8988T (cell line): ENCODE data around the gene STX1B.
"Not testable (repeated sequence)": the region's sequence is repeated elsewhere in the genome, so short reads cannot be mapped to it uniquely, and the experiment has no call there.

Experiments
- DNase-seq: peaks from one replicate; pipeline ENCODE4 v3.0.0; 2011

Gene STX1B

DNA sequence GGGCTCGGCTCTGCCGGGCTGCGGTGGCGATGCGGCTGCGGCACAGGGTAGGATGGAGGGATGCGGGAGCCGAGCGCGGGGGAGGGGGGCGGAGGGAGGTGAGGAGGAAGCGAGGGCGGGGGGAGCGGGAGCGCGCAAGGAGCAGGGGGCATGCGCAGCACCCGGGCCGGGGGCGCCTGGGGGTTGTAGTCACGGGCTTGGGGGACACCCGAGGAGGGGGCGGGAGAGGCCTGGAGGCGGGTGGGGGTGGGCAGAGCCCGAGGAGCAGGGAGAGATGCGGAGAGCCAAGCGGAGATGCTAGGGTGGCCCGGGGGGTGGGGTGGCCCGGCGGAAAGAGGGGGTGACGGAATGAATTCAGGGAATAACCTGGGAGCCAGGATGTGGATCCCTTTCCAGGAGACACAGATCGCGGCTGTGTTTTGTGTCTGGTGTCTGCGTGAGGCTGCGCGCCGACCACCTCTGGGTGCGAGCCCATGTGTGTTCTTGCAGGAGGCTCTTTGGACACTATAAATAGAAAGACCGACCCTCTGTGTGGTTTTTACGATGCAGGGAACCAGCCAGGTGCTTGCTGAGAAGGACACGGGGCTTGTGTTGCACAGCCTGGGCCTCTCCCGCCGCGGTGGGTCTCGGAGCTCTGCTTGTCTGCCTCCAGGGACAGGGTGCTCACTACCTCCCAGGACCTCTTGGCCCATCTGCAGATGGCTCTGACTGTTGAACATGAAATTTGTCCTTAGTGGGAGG lies at the start of gene STX1B:
STX1B (minus strand) TSS at position 54 of the 741 bp plus-strand sequence. CDS start 242 bp downstream, outside the sequence.
- no peak for DNase-seq

DNA sequence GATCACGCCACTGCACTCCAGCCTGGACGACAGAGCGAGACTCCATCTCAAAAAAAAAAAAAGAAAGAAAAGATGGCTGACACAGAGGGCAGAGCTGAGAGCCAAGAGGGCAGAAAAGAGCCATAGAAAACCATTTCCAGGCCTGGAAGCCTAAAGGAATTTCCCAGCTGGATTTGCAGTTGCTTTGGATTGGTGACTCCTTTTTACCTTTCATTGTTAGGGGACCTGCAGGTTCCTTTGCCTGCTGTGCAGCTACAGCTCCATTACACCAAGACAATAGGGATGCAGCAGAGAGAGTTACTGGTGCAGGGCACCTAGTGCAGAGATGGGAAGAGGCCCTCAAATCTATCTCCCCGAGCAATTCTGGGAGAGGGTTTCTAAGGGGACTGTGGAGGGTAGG lies 45.2 kb upstream of the STX1B start:
- no peak for DNase-seq

DNA sequence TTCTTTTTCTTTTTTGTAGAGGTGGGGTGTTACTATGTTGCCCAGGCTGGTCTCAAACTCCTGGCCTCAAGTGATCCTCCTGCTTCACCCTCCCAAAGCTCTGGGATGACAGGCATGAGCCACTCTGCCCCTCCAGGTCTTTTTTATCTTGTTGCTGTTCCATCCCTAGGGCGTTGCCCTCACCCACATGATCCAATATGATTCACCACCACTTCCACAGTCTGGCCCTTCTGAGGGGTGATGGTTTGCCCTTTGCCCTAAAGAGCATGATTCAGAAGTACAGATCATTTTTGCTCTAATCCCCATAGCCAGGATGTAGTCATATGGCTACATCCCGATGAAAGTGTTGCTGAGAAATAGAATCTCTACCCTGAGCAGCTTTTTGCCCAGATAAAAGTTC lies 41.7 kb upstream of the STX1B start:
- DNase-seq, result no peak

DNA sequence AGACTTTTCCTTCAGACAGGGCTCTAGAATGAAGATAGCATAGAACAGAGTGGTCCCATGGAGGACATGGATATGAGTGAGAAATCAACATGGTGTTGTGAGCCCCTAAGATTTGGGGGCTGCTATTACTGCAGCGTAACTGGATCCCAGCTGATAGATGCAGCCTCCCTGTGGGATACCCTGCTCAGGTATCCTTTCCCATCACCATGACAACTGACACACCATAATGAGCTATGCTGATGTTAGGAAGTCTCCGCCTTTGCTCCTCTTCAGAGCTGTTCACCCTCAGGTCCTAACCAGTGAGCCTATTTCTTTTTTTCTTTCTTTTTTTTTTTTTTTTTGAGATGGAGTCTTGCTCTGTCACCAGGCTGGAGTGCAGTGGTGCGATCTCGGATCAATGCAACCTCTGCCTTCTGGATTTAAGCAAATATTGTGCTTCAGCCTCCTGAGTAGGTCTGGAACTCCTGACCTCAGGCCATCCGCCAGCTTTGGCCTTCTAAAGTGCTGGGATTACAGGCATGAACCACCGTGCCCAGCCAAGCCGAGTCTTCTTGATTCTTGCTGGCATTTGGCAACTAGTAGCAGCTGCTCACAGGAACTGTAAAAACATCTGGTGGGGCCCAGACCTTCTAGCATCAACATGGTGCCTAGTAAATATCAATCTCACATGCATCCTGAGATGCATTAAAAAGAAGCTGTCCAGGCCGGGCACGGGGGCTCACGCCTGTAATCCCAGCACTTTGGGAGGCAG lies 40.0 kb upstream of the STX1B start:
- DNase-seq, result no peak

DNA sequence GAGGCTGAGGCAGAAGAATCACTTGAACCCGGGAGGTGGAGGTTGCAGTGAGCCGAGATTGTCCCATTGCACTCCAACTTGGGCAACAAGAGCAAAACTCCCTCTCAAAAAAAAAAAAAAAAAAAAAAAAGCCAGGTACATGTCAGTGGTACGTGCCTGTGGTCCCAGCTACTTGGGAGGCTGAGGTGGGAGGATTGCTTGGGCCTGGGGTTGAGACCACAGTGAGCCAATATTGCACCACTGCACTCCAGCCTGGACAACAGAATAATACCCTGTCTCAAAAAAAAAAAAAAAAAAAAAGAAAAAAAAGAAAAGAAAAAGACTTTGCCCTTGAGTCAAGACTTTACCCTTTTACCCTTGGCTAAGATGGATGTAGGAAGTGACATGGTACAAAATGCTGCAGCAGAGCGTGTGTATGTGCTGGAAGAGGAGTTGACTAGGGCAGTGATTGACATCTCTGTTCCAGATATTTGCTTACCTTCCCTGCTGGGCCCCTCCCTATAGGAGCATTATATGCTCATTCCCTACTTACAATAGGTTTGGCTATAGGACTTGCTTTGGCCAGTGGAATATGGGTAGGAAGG lies 33.6 kb upstream of the STX1B start:
- DNase-seq, result no peak

DNA sequence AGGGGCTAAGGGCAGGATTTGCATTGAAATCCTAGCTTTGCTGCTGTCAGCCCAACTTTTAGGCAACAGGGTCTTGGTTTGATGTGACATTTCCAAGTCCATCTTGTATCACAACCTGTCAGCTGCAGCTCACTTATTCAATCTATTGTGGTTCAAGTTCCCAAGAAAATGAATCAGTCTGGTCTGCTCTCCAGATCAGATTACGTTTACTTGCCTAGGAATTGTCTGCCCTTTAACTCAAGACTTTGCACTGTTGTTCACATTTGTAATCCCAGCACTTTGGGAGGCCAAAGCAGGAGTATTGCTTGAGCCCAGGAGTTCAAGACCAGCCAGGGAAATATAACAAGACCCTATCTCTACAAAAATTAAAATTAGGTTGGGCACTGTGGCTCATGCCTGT lies 32.9 kb upstream of the STX1B start:
- no peak for DNase-seq

DNA sequence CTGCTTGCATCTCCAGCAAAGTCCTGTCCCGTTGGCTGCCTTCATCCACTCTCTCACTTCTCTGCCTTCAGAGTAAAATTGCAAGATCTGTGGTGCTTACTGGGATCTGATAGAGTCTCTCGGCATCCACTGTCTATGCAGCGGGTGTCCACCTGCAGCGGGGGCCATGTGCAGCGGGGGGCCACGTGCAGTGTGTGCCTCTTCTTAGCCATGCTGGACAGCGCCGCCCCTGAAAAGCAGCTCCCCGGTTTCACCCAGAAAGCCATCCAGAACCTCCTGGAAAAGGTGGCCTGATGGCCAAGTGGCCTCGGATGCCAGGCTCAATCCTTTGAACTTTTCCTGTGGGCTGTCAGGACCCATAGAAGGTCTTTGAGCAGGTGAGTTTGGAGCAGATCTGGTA lies 32.4 kb upstream of the STX1B start:
- DNase-seq, result no peak

DNA sequence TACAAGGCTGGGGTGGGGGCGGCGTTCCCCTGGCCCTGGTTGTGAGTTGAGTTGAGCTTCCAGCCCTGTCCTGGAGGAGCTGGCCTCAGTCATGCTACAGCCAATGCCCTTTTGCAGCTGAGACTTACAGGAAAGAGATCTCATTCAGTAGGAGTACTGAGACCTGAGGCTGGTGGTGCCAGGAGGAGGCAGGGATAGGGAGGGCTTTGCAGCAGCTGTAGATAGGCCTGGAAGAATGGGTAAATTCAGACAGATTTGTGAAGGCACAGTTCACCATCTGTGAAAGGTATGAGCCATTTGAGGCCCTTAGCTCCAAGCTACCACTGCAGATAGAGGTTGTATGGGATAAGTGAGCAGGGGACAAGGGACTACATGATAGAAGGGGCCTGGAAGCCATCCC lies 28.6 kb upstream of the STX1B start:
- no peak for DNase-seq

DNA sequence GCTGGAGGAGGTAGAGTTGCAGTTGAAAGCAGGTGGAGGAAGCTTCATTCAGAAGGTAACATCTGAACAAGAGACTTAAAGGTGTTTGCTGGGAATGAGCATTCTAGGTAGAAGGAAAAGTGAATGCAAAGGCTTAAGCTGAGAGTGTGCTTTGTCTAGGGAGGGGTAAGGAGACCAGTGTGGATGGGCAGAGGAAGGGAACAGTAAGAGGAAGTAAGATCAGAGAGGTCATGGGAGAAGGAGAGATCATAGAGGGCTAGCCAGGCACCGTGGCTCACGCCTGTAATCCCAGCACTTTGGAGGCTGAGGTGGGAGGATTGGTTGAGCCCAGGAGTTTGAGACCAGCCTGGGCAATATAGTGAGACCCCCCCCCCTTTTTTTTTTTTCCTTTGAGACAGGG lies 26.3 kb upstream of the STX1B start:
- no peak for DNase-seq

DNA sequence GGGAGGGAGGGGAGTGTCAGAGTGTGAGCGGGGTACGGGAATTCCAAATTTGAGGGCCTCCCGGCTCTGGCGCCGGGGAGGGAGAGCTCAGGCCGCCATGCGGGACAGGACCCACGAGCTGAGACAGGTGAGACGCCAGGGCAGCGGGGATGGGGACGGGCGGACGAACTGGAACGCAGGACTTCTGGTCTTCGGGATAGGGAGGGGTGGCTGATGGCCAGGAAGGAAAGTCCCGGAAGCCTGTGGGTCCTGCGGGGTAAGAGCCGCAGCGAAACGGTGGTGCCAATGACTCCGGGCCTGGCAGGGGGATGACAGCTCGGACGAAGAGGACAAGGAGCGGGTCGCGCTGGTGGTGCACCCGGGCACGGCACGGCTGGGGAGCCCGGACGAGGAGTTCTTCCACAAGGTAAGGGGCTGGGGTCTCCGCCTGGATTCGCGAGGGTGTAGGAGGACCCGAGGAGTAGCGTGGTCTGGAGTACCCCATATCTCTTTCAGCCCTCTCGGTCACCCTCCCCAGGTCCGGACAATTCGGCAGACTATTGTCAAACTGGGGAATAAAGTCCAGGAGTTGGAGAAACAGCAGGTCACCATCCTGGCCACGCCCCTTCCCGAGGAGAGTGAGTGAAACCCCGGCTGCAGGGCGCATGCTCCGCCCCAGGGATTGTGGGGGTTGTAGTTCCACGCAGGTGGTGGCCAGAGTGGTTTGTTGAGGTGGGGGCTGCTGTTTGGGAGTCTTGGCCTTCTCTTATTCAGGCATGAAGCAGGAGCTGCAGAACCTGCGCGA lies 23.5 kb upstream of the STX1B start:
- peak; percentile 92 for DNase-seq

DNA sequence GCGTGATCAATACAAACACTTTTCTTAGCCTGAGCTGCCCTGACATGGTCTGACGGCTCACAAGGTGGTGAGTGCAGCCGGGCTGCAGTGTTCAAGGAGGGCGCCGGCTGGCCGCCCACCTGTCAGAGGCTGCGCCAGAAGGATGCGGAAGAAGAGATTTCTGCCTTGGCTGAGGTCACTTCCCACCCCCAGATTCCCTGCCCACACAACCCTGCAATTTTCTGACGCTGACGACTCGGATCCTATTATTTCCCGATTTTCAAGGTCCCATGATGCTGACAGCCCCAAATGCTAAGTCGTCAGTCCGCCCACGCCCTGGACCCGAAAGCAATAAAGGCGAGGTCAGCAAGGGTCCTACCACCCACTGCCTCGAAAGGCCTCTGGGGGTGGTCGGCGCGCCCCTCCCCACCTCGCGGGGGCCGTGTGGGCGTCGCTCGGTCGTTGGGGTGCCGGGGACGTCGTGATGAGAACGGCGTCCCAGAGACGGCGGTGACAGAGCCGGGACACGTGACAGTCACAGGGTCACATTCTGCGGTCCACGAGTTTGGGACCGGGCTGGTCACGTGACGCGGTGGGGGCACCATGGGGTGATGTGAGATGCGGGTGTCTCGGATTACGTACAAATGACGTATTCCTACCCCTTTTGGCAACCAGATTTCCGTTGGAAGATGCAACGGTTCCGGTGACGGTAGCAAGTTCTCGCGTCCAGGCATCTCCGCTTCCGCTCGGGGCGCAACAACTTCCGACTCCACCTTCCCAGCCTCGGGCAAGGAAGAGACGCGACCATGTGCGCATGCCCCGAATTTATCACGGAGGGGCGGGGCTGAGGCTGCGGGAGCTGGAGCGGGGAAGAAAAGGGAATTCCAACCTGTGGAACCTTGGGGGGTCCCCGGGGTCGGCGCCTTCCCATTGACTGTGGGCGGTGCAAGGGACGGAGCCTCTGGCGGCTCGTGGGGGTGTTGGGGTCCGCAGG lies 22.6 kb upstream of the STX1B start, which contains the start of gene STX4:
STX4 (plus strand) TSS at position 823 of the 973 bp plus-strand sequence. CDS start 248 bp downstream, outside the sequence.
- DNase-seq, result peak; percentile 68

DNA sequence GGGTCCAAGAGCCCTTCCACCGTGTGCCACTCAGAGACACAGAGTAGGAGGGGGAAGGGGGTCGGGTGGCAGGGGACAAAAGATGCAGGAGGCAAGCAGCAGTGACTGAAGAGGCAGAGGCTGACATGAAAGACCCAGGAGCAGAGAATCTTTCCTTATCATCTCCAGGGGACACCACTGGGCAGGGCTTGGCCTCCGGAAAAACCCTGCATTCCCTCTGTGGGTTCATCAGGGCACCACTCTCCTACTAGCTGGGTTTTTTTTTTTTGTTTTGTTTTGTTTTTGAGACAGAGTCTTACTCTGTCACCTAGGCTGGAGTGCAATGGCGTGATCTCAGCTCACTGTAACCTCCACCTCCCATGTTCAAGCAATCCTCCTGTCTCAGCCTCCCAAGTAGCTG lies 20.8 kb upstream of the STX1B start:
- DNase-seq, result no peak

DNA sequence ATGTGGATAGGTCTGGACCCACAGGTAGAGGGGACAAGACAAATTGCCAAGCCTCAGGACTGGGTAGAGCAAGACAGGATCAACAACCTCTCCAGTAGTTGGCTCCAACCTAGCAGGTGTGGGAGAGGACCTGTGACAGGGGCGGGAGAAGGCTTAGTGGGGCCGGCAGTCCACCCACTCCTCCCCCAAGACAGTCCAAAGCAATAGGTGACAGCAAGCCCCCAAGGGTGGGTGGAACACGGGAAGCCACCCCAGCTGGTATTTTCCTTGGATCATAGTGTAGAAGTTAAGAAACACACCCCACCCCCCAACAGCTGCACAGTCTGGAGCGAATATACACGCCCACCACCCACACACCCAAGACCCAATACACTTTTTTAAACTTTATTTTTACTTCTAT lies 18.8 kb upstream of the STX1B start:
- no peak for DNase-seq

DNA sequence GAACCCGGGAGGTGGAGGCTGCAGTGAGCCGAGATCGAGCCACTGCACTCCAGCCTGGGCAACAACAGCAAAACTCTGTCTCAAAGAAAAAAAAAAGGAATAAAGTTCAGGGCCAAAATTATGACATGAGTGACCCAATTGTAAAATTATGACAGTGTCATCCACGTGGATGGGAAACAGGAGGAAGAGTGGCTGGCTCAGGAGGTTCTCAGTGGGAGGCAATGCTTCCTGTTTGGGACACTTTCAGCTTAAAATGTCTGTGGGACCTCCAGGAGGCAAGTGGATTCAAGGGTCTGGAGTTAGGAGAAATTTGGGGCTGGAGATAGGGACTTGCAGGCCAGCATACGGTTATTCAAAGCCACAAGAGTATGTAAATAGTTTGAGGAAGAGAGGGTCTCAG lies 14.9 kb upstream of the STX1B start:
- no peak for DNase-seq

DNA sequence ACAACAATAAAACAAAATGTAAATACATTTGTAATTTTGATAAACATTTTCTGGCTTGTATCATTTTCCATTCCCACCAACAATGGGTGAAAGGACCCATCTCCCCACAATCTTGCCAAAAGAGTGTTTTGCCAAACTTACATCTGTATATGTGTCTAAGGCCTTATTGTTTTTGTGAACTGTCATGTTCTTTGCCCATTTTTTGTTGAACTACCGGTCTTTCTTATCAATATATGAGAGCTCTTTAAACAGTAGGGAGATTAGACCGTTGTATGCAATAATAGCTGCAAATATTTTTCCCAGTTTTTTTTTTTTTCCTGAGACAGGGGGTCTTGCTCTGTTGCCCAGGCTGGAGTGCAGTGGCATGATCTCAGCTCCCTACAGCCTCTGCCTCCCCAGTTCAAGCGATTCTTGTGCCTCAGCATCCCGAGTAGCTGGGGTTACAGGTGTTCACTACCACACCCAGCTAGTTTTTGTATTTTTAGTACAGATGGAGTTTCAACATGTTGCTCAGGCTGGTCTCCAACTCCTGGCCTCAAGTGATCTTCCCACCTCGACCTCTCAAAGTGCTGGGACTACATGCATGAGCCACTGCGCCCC lies 13.3 kb upstream of the STX1B start:
- no peak for DNase-seq

DNA sequence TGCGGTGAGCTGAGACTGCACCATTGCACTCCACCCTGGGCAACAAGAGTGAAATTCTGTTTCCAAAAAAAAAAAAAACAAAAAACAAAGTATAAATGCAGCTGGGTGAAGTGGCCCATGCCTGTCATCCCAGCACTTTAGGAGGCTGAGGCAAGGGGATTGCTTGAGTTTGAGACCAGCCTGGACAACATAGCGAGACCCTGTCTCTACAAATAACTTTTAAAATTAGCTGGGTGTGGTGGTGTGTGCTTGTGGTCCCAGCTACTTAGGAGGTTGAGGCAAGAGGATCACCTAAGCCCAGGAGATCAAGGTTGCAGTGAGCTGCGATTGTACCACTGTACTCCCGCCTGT lies 12.8 kb upstream of the STX1B start:
- DNase-seq, result no peak

DNA sequence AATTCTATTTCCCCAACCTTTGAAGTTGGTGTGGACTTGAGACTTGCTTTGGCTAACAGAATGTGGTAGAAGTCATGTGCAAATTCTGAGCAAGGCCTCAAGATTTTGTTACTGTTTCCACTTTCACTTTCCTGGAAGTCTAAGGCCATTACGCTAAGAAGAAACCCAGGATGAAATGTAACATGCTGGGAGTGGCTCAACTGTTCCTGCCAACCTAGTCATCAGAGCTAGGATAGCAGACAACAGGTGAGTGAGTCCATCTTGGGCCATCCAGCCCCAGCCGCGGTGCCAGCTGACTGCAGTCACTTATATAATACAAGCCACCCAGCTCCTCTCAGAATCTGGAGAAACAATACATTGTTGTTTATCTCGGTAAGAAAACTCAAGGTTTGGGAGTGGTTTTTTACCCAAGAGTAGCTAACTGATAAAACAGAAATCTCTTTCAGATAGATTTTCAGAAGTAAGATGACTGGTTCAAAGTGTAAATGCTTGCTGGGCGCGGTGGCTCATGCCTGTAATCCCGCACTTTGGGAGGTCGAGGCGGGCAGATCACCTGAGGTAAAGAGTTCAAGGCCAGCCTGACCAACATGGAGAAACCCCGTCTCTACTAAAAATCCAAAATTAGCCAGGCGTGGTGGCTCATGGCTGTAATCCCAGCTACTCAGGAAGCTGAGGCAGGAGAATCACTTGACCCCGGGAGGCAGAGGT lies 12.3 kb upstream of the STX1B start:
- DNase-seq, result no peak

DNA sequence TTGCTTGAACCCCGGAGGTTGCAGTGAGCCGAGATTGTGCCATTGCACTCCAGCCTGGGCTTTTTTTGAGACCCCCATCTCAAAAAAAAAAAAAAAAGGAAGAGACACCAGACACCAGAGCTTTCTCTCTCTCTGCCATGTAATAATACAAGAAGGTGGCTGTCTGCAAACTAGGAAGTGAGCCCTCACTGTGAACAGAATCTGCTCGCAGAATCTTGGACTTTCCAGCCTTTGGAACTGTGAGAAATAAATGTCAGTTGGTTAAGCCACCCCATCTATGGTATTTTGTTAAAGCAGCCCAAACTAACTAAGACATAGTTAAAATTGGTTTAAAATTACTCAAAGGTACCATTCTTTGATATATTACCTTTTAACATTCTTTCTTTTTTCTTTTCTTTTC lies 10.1 kb upstream of the STX1B start:
- DNase-seq, result no peak

DNA sequence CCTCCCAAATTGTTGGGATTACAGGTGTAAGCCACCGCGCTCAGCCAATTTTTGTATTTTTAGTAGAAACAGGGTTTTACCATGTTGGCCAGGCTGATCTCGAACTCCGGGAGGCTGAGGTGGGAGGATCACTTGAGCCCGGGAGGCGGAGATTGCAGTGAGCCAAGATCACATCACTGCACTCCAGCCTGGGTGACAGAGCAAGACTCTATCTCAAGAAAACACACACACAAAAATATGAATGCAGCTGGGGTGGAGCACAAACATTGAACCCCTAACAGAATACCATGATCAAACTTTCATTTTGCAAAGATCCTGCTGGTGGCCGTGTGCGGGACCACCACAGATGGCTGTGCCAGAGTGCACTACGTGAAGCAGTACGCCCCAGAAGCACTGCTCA lies 7.3 kb upstream of the STX1B start:
- not testable (repeated sequence) for DNase-seq

DNA sequence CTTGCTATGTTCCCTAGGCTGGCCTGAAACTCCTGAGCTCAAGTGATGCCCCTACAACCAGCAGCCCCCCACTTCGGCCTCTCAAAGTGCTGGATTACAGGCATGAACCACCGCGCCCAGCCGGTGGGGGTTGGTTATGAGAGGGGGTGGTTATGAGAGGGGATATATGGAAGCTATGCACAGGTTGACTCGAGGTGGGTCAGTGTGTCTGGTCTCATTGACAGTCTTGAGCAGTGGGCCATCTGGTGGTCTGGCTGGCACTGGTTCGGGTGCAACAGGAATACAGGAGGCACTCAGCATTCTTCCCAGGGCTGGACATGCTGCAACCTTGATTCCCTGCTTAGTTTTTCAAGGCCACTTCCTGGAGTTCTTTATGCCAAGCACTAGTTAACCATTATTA lies 5.6 kb upstream of the STX1B start:
- DNase-seq, result no peak

DNA sequence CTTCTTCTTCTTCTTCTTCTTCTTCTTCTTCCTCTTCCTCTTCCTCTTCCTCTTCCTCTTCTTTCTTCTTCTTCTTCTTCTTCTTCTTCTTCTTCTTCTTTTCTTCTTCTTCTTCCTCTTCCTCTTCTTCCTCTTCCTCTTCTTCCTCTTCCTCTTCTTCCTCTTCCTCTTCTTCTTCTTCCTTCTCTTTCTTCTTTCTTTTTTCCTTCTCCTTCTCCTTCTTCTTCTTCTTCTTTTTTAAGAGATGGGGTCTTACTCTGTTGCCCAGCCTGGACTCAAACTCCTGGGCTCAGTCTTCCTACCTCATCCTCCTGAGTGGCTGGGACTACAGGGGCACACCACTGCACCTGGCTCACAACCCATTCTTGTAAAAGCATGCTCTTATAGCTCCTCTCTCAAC lies 2.9 kb upstream of the STX1B start:
- DNase-seq, result not testable (repeated sequence)
